Embryonic facial prominence (tissue), 1 donor: ENCODE data around the gene SP7.
A peak's percentile ranks its signal among the peaks of the same experiment; 100 is the strongest.
"Not testable (repeated sequence)": the region's sequence is repeated elsewhere in the genome, so short reads cannot be mapped to it uniquely, and the experiment has no call there.

Source experiments
- DNase-seq: peaks from one replicate; pipeline ENCODE4 v3.0.0-alpha.2; 2016; ENCODE audit errors: extremely low spot score

The SP7 gene

DNA sequence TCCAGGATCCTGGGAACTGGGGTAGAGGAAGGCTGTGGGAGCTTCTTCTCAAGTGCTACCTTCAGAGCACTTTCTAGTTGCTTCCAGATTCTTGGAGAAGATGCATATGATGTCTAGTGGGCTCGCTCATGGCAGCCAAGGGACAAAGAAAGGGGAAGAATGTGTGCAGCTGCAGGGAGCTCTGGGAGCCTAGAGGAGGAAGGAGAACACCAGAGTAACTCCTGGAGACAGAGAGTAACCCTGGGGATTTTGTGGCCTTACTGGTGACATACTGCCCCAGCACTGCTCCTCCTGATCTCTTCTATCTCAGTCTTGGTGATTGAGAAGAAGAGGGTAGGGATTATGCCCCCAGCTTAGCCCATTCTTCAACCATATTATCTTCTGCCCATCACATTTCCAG is 10.3 kb upstream of the SP7 start:
- DNase-seq: no peak

- no peak for DNase-seq
These were observed 9.5 kb upstream of the SP7 start for GRCh38 chr12:53345486-53346188.

DNA sequence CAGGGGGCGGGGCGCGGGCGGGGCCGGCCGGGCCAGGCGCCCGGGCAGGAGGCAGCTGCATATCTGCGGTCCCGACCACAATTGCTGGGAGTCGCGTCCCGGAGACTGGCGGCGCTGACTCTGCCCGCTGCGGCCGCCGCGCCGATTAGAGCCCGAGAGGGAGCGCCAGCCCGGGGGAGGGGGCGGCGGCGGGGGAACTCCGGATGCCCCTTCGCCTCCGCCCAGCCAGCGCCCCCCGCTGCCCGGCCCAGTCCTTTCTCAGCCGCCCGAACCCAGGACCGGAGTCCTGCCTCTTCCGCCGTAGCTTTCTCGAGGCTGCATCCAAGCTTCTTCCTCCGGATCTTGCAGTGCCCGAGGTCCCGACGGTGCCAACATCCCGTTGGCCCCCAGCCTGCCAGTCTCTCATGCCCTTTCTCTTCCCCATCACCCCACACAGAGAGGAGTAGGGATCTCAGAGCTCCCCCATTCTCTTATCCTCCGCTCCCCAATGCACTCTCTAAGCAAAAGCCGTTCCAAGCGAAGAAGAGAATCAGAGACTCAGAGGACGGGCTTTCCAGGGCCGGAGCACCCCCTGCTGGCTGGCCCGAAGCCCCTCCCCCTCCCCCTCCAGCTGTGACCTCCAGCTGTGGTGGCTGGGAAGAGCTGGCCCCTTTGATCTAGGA is 8.8 kb upstream of the SP7 start:
- peak; percentile 73 for DNase-seq

DNA sequence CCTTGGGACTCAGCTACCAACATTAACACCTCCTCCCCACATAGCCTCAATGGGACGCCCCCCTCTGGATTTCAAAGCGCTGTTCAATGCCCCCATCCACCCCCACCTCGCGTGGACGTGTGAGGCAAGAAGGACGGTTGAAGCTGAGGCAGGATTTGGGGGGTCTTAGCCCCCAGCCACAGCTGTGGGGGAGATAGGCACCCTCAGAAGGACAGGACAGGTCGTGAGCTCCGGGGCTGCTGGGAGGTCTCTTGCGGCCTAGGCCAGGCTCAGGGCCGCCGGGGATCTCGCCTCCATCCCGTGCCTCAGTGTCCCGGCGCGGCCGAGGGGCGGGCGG is 8.3 kb upstream of the SP7 start:
- no peak for DNase-seq

GRCh38 chr12:53343969-53344368 is 7.8 kb upstream of the SP7 start:
- no peak for DNase-seq

- no peak for DNase-seq
These were observed 7.3 kb upstream of the SP7 start for GRCh38 chr12:53343449-53343848.

- DNase-seq: no peak
These were observed 4.2 kb upstream of the SP7 start for GRCh38 chr12:53340398-53340797.

DNA sequence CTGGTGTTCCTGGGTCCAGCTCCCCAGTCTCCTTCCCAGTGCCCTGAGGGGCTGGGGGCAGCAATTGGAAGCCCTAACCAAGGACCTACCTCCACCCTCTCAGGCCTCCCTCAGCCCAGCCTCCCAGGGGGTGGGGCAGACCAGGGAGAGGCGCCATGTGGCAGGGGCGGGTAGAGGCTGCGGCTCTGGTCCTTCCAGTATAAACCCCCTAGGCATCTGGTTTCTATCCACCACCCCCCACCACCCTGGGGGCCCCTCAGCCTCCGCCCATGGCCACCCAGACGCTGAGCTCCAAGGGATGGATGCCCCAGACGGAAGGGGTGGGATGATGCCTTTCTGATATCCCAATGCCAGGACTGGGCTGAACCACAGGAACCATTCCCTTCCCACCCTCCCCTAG is 2.8 kb upstream of the SP7 start:
- no peak for DNase-seq

DNA sequence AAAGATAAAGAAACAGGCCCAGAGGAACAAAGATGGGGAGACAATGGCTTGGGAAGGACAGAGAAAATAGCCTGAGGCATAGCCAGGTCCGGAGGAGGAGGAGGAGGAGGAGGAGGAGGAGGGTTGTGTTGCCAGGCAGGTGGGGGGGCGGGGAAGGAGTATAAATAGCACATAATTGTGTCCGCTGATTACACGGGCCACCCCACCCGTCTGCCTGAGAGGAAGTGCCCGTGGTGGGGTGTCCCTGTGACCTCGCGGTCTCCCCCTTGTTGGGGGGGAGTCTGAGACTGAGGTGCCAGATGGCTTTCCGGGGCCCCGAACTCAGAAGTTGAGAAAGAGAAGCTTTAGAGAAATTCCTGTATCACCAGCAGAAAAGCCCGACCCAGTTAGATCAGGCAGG is 1.9 kb upstream of the SP7 start:
- DNase-seq: no peak

- no peak for DNase-seq
These were observed 1.3 kb downstream of the SP7 start for GRCh38 chr12:53334822-53335221.

DNA sequence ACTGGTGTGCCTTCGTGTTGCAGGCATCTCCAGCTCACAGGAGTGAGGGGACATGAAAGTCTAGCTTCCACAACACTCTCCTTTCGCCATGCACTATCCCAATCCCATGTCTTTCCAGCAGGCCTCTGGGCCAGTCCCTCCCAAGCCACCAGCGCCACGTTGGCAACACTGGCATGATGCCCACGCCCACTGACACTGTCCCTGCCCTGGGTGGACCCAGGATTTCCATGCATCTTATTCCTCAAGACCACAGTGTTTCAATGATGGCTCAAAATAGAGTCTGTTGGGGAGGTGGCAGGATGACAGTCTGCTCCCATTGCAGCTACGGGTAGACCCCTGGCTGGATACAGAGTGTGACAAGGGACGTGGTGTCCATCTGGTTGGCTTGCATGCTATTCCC is 2.3 kb downstream of the SP7 start:
- DNase-seq: no peak

DNA sequence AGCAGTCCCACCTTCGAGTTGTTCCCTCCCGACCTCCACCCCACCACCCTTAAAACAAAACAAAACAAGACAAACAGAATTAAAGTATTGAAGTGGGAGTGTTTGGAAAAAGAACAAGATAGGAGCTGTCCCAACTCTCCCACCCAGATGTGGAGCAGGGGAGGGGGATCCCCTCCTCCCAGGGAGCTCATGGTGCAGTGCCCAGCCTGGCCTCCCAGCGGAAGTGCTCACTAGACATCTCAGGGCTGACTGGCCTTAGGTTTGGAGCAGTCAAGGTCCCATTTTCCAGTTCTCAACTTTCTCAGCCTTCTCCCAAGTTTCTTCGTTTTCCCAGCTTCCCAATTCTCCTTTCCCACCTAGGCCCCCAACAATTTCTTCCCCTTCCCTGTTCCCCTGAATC is 2.9 kb downstream of the SP7 start:
- no peak for DNase-seq

DNA sequence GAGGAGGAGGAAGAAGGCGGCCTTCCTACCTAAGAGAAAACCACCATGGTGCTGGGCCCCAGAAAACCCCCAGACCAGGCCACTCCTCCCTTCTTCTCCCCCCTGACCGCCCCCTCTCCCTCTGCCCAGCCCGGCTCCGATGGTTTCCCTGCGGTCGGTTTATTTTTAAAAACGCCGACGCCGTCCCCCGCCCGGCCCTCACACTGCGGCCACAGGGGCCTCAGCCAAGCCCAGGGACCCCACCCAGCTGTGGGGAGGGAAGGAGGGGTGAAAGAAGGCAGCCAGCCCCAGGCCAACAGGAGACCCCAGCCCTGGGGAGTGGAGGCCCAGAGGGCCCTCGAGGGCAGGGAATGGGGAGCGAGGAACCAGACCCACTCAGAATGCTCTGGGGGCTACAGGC is 3.4 kb downstream of the SP7 start:
- DNase-seq: no peak

GRCh38 chr12:53332339-53332738 is 3.8 kb downstream of the SP7 start:
- DNase-seq: not testable (repeated sequence)

DNA sequence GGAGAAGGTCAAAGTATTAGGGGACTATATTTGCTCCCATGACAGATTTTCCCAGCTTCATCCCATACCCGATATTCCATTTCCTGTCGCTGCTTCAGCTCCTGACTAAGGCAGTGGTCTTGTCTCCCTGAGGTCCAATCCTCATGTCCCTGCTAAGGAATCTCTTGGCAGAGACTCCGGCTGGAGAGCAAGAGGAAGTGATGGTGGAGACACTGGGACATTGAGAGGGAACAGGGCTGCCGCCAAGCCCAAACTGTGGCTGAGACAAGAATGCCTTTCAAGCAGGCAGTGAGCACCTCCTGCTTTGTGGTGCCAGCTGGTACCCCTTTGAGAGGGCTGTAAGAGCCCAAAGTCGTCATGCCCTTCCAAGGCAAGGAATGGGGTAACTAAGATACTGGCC is 5.5 kb downstream of the SP7 start:
- DNase-seq: no peak

DNA sequence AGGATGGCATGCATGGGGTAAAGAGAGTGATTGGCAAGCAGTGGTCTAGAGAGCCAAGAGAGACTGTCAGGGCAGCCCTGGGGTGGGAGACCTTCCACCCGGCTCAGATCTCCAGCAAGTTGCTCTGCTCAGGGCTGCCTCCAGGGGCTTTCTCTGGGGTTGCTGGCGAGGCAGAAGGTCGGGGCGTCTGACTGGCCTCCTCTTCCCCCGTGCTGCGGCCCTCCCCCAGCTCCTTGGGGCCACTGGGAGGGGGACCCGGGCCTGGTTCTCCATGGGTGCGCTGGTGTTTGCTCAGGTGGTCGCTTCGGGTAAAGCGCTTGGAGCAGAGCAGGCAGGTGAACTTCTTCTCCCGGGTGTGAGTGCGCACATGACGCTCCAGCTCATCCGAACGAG is 8.1 kb downstream of the SP7 start:
- DNase-seq: no peak

- no peak for DNase-seq
These were observed 8.6 kb downstream of the SP7 start for GRCh38 chr12:53327435-53328042.

DNA sequence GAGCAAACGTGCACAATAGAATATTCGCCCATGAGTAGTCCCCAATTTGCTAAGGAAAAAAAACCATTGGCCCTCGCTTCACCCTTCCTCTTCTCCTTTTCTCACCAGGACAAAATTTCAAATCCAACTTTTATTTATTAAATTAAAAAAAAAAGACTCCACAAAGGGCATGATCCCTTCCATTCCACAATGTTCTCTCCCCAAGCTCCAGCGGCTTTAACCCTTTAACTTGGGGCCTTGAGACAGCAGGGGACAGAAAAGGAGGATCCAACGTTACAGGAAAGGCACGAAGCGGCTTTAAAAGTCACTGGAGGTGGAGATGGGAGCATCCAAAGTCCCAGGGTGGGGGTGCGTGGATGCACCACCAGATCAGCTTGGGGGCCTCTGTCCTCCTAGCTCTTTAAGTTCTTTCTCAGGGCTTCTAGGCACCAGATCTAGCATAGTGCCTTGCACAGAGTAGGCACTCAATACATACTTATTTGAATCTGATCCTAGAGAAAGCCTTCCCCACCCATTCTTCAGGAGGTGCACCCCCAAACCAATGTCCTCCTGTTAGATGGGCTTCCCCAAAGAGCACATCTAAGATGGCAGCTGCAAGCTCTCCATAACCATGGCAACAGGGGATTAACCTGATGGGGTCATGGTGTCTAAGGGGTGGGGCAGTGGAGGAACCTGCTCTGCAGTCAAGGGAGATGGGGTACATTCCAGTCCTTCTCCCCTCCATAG is 9.5 kb downstream of the SP7 start:
- DNase-seq: no peak

GRCh38 chr12:53325511-53326061 is 10.6 kb downstream of the SP7 start:
- DNase-seq: no peak

DNA sequence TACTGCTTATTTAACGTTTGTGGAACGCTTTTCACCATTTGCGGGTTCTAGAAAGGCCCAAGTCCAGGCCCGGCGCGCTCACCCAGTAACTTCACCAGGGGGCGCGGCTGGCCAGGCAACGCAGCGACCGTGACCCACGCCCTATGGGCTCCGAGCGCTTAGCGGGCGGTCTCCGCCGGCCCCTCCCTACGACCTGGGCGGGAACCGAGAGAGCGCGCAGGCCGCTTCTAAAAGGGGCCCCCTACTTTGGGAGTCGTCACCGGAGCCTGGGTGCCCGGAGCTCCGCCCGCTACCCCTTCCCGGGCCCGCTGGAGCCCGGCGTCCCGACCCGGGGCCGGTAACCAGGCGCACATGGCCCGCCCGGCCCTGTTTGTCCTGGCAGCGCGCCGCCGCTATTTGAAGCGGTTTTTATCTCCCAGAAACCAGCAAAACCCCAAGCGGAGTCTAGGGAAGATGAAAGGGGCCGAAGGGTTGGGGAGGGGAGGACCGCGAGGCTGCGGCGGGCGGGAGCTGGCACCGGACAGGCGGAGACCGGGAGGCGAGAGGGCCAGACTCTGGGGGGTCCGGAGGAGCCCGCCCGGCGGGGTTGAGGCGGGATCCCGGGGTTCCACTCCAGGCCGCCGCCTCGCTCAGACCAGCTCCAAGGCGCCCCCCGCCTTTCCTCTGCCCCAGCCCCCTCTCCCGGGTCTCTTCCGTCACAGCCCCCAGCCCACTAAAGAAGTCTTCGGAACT is 11.2 kb downstream of the SP7 start:
- peak; percentile 77 for DNase-seq

DNA sequence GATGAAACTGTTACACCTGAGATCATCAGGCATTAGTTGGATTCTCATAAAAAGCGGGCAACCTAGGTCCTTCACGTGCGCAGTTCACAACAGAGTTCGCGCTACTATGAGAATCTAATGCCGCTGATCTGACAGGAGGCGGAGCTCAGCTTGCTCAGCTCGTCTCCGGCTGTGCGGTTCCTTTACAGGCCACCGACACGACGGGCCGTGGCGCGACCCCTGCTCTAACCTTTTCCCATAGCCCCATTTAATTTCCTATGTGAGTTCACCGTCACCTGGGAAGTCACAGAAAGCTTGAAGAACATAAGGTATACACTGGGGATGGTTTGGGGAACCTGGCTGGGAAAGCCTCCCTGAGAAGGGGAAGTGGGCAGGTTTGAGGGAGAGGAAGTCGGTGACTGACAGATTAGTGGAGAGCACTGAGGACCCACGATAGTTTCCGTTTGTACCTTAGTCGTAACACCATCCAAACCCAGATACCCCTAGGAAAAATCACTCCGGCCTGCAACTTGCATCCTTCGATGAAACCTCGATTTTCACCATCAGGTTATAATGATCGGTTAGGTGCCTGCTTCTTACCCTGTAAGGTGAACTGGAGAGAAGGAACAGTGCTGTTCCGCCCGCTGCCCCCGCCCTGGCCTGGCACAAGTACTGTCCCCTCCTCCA is 11.9 kb downstream of the SP7 start:
- DNase-seq: no peak
